GM21529 (cell line): Measurements from ENCODE around the gene TTC33.

Experiments
- ATAC-seq: cut with Tn5 transposase; IDR thresholded peaks from one replicate; pipeline ENCODE4 v1.9.1; 2021; ENCODE audit not compliant: unreplicated experiment

Gene TTC33

DNA sequence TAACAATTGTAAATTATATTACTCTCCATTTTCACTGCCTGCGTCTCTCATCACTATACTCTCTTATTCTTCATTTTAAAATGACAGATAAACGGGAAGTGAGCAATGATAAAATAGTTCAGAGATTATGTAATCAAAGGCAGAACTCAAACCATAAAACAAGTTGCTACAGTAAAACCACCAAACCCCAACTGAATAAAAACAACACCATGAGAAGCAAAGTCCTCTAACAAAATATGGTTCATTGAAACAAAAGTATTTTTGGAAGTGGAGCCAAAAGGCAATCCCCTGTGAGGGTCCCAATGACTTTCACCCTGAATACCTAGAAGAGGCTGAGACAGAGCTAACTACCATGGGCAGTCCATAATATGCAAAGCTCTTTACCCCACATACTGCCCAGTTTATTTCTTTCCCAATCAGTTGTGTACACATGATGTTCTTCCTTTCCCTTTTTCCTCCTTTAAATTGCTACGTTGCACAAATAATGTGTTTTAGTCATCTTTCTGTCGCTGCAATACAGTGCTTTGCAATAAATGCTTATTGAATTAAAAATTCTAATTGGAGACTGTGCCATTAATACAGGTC is 140.1 kb downstream of the TTC33 start:
- no peak for ATAC-seq

- no peak for ATAC-seq
Observed at GRCh38 chr5:40614923-40615585, 140.7 kb downstream of the TTC33 start.

DNA sequence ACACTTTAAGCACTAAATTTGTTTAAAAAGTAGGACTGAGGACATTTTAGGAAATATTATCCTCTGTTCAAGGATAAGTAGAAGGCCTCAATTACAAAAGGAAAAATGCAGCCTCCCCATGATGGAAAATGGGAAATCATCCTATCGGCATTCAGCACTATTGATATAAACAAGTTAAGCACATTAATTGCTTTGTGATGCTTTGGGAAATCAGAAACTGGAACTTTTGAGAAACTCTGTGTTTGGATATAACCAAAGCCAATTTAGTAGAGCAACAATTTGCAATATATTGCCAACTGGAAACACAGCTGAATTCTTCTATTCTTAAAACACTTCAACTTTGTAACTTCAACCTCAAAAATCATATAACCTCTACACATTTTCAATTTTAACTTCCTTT is 141.3 kb downstream of the TTC33 start:
- no peak for ATAC-seq

- ATAC-seq, result no peak
Observed at GRCh38 chr5:40607202-40607601, 148.6 kb downstream of the TTC33 start.

GRCh38 chr5:40606077-40606765 is 149.5 kb downstream of the TTC33 start:
- no peak for ATAC-seq

DNA sequence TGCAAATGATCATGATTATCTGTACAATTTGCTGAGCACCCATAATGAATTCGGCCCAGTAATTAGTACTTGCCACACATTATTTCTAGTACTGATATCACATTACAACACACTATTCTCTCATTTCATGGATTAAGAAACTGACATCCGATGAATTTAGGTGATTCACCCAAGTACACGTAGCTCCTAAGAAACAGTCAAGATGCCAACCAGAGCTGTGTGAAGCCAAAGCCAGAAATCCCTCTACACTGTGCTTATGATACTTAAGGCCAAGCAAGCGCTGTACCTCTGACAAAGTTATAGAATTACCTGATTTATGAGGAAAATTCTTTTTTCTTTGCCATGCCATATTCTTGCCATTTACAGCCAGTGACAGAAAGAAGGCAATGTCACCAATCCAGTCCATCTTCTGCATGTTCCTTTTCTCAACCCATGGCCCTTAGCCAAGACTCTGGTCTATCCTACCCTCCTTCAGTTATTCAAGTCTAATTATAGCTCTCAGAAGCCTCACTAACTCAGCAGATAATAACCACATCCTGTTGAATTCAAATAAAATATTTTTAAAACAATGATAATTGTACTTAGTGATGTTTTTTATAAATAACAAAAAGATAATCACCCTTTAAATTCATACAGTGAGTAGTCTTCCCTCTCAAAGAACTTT is 150.3 kb downstream of the TTC33 start:
- no peak for ATAC-seq

- ATAC-seq, result no peak
Observed at GRCh38 chr5:40603378-40603777, 152.4 kb downstream of the TTC33 start.

DNA sequence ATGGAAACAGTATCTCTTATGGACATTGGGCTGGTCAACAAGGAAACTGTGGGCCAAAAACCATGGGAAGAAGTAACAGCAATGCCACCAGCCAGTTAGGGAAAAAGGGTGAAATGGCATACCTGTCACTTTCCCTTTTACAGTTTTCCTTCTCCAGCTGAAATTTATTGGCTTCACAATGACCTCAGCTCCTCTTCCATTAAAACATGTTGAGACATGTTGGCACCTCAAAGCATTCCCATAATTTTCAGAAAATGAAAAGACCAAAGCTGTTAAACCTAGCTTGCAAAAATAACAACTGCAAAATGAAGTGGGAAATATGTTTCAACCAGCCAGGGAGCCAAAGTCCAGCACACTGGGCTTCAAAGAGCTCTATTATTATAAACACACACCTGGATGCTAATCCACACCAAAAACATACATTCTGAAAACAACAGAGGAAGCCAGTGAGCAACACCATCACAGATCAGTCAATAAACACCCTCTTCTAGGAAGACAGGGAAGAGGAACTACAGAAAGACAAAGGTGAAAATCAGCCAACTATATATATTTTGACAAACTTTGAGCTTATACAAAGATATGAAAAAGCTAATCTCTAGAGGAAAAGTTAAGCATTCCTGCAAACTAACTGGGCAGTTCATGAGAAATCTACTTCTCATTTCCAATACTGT is 154.4 kb downstream of the TTC33 start:
- ATAC-seq, result no peak

GRCh38 chr5:40600383-40600782 is 155.4 kb downstream of the TTC33 start:
- ATAC-seq, result no peak

GRCh38 chr5:40599676-40600075 is 156.1 kb downstream of the TTC33 start:
- no peak for ATAC-seq

DNA sequence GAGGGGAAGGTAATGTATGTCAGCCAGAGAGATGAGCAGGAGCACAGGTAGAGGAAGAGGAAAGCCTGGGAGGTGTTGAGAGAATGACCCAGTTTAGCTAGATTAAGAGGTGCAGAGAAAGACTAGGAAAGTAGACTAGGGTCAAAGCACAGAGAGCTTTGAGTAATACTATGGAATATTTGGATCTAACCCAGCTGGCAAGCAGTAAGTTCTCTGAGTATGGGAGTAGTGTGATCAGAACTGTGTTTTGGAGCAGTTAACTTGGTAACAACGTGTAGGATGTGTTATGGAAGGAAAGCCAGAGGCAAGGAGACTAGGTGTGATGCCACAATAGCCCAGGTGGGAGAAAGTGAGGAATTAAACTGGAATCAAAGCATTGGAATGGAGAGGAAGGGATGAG is 160.9 kb downstream of the TTC33 start:
- no peak for ATAC-seq

- ATAC-seq, result peak; percentile 96
Observed at GRCh38 chr5:40591727-40592396, 163.9 kb downstream of the TTC33 start.

DNA sequence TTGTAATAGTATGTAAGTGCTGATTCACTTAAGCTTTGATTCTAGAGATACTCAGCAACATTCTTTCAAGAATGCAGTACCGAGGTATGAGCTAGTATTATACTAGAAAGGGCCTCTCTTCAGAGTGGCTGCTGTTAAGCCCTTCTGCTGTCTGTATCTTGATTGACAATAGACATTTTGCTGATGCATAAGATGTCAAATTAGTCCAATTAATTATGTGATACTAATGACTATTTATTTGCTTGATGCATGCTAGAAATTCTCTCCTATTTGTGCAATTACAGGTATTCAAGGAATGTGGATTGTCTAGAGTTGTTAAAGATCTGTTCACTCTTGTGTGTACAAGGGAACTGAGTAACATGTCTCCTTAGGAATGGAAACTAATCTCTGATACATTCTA is 168.4 kb downstream of the TTC33 start:
- ATAC-seq, result no peak

GRCh38 chr5:40585537-40586267 is 170.1 kb downstream of the TTC33 start:
- peak; percentile 44 for ATAC-seq

GRCh38 chr5:40584054-40584453 is 171.7 kb downstream of the TTC33 start:
- no peak for ATAC-seq

- peak; percentile 94 for ATAC-seq
Observed at GRCh38 chr5:40578501-40579451, 177.0 kb downstream of the TTC33 start.

GRCh38 chr5:40577718-40578117 is 178.0 kb downstream of the TTC33 start:
- no peak for ATAC-seq

DNA sequence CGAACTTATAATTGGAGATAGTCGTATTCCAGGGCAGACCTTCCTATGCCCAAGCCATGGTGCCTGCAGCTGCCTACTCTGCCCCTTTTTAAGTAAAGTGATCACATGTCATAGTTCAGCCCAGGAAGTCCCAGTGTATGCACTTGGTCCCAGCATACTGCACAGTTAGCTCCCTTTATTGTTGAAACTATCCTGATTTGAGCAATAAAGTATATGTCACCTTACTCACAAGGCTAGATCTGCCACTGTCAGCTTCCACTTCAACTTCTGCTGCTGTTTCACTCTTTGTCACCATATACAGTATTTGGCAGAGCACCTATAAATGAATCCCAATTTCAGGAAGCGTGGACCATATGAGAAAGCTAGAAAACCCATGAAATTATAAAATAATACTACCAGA is 179.8 kb downstream of the TTC33 start:
- ATAC-seq, result no peak

- ATAC-seq, result no peak
Observed at GRCh38 chr5:40575411-40575810, 180.3 kb downstream of the TTC33 start.
